Type B pancreatic cell (in vitro differentiated cells): ENCODE results near the gene SNX1. TPM values are rescaled to one million over a fixed set of nuclear protein-coding genes. Genes with fewer than 3 reads are reported as not detected.

Experiments used
- DNase-seq: peaks from one replicate; pipeline ENCODE4 v3.0.0; 2021; ENCODE audit warnings: mixed read lengths; ENCODE audit not compliant: unreplicated experiment; ENCODE audit errors: extremely low spot score
- H3K27ac Mint-ChIP-seq: 2 replicates; pipeline ENCODE4 v1.8.0; 2021; ENCODE audit warnings: mild to moderate bottlenecking, mixed read lengths
- H3K27me3 Mint-ChIP-seq: 2 replicates; pipeline ENCODE4 v1.8.0; 2021; ENCODE audit warnings: mixed read lengths
- H3K36me3 Mint-ChIP-seq: 2 replicates; pipeline ENCODE4 v1.8.0; 2021; ENCODE audit warnings: mixed read lengths
- H3K4me1 Mint-ChIP-seq: one replicate; pipeline ENCODE4 v1.8.0; 2021; ENCODE audit warnings: mixed read lengths; ENCODE audit not compliant: unreplicated experiment
- H3K4me3 Mint-ChIP-seq: 2 replicates; pipeline ENCODE4 v1.8.0; 2021; ENCODE audit warnings: mild to moderate bottlenecking, mixed read lengths
- H3K9me3 Mint-ChIP-seq: 2 replicates; pipeline ENCODE4 v1.8.0; 2021; ENCODE audit warnings: mixed read lengths
- total RNA-seq: library from RNA; stranded (reverse); gene quantifications from 2 replicates; pipeline ENCODE4 v1.2.1, GENCODE V29; 2021; ENCODE audit warnings: low replicate concordance
- TF ChIP-seq, protein P1 (sequence below): fragments of 200-600 bp; sonication (generic); conservative IDR thresholded peaks from 2 replicates; pipeline ENCODE4 v1.5.0; 2021; ENCODE audit warnings: antibody characterized with exemption, mild to moderate bottlenecking

The SNX1 gene
- total RNA-seq, 1 donor from 2014 or later: 124 TPM

DNA sequence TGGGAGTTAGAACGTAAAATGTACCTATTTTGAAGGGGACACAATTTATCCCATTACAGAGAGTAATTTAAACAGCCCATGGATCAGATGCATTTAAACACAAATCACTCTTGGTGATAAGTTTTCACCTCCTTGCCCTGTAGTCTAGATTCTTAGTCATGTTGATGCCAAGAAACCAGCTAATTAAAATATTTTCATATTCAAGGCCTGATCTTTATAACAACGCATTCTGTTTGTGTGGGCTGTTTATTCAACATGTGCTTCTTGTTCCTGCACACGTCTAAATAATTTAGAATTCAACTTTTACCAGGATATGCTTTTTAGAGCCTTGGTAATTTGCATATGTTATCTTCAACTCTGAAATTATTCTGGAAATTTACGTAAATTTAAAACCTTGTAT, 25.8 kb downstream of the SNX1 start:
- Mint-ChIP-seq H3K4me1 (no peaks in the 10 kb centered on the region), H3K9me3 (no peaks in the 10 kb centered on the region), H3K36me3 (peaks cover 32% of the 10 kb centered on the region), H3K27me3 (no peaks in the 10 kb centered on the region), H3K4me3 (no peak overlapping the region), H3K27ac (no peak overlapping the region)
- TF ChIP-seq, protein P1, sequence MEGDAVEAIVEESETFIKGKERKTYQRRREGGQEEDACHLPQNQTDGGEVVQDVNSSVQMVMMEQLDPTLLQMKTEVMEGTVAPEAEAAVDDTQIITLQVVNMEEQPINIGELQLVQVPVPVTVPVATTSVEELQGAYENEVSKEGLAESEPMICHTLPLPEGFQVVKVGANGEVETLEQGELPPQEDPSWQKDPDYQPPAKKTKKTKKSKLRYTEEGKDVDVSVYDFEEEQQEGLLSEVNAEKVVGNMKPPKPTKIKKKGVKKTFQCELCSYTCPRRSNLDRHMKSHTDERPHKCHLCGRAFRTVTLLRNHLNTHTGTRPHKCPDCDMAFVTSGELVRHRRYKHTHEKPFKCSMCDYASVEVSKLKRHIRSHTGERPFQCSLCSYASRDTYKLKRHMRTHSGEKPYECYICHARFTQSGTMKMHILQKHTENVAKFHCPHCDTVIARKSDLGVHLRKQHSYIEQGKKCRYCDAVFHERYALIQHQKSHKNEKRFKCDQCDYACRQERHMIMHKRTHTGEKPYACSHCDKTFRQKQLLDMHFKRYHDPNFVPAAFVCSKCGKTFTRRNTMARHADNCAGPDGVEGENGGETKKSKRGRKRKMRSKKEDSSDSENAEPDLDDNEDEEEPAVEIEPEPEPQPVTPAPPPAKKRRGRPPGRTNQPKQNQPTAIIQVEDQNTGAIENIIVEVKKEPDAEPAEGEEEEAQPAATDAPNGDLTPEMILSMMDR: no peak
- DNase-seq: no peak

DNA sequence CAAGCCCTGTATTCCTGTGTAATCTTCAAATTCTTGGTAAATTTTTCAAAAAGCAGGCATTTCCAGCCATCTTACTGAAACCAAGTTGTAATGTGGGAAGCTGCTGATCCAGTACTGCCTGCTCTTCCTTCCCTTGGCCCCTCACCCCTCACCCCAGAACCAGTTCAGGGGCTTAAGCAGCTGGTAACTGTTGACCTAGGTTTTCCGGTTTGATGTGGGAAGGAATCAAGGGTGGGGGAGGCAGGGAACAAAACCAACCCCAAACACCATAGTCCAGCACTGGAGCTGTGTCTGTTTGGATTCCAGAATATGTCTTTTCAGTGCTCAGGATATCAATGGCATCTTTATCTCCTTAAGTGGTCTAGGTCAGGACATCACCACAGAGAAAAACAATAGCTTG, 26.7 kb downstream of the SNX1 start:
- Mint-ChIP-seq H3K4me3 (no peak overlapping the region), H3K27ac (no peak overlapping the region), H3K4me1 (no peaks in the 10 kb centered on the region), H3K36me3 (peaks cover 38% of the 10 kb centered on the region), H3K27me3 (no peaks in the 10 kb centered on the region), H3K9me3 (no peaks in the 10 kb centered on the region)
- TF ChIP-seq, protein P1: no peak
- DNase-seq: no peak

DNA sequence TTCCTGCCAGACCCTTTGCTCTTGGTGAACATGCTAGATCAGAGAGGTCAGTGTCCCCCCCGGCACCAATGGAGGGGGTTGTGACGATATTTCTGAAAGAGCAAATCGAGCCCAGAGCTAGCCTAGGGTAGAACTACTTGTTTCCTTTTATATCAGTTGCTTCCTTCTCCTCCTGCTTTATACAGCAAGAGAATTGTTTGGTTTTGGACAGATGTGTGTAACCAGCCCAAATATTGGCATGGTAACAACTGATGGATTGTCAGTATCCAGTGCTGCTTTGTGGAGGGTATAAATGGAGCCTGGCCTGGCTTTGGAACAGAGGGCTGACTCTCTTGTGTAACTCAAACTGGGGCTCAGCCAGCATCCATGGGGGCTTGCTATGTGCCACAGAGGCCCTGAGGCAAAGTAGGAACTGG, 27.2 kb downstream of the SNX1 start:
- H3K4me1 Mint-ChIP-seq: no peaks in the 10 kb centered on the region
- no peak for DNase-seq
- no peaks in the 10 kb centered on the region for H3K9me3 Mint-ChIP-seq
- no peak overlapping the region for H3K4me3 Mint-ChIP-seq
- no peak overlapping the region for H3K27ac Mint-ChIP-seq
- TF ChIP-seq, protein P1: no peak
- peaks cover 40% of the 10 kb centered on the region for H3K36me3 Mint-ChIP-seq
- H3K27me3 Mint-ChIP-seq: no peaks in the 10 kb centered on the region

DNA sequence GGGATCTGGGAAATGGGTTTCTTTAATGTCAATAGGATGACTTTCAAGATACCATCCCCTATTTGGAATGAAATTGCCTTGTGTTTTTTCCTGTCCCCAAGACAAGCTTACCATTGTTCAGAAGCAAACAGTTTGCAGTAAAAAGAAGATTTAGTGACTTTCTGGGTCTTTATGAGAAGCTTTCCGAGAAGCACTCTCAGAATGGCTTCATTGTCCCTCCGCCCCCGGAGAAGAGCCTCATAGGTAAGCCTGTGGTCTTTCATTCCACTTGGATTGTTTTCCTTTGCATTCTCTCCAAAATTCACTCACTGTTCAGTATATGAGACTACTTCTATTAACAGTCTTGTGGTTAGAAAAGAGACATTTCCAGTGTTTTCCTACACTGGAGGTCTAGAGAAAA, 30.2 kb downstream of the SNX1 start:
- Mint-ChIP-seq H3K4me3 (no peak overlapping the region), H3K9me3 (no peaks in the 10 kb centered on the region), H3K27ac (no peak overlapping the region), H3K27me3 (no peaks in the 10 kb centered on the region), H3K36me3 (peaks cover 39% of the 10 kb centered on the region), H3K4me1 (no peaks in the 10 kb centered on the region)
- TF ChIP-seq, protein P1: no peak
- no peak for DNase-seq

DNA sequence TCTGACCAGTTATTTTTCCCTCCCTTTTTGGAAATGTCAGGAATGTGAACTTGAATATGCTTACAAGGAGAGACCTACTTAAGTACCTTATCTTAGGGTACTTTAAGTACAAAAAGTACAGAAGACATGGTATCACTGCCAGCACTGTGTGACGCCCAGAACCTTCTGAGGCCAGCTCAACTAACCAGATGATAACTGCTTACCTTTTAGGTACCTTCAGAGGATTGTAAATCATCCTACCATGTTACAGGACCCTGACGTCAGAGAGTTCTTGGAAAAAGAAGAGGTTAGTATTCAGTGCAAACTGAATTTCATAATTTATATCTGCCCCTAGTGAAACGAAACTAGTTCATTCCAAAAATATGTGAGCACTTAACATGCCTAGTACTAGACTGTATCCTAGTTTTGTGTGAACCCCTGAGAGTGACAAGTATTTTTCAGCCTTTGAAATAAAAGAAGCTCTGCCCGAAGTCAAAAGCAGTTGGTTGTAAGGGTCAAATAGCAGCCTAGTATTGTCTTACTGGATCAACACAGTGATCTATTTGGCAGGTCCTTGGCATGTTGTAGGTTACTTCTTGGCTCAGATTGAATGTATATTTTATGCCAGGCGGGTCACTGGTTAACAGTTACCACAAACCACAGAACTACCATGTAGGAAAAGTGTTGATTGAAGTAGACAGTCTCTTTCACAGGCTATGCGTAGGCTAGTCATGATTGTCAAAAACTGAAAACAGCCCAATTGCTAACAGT, 31.9 kb downstream of the SNX1 start:
- Mint-ChIP-seq H3K27me3 (no peaks in the 10 kb centered on the region), H3K4me3 (no peak overlapping the region), H3K4me1 (no peaks in the 10 kb centered on the region), H3K9me3 (no peaks in the 10 kb centered on the region), H3K36me3 (peaks cover 43% of the 10 kb centered on the region), H3K27ac (peak overlapping the region; percentile 48)
- TF ChIP-seq, protein P1: no peak
- no peak for DNase-seq
